ENCODE measurements around the gene DTYMK.

DNA sequence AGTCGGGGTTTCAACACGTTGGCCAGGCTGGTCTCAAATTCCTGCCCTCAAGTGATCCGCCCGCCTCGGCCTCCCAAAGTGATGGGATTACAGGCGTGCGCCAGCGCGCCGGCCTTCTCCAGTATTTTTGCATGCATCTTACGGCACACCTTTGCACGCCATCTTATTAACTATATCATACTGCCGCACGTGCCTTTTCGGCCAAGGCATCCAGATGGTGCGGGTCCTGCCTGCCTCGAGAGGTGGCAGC, 14.5 kb upstream of the DTYMK start:
- TF ChIP-seq, protein P1, sequence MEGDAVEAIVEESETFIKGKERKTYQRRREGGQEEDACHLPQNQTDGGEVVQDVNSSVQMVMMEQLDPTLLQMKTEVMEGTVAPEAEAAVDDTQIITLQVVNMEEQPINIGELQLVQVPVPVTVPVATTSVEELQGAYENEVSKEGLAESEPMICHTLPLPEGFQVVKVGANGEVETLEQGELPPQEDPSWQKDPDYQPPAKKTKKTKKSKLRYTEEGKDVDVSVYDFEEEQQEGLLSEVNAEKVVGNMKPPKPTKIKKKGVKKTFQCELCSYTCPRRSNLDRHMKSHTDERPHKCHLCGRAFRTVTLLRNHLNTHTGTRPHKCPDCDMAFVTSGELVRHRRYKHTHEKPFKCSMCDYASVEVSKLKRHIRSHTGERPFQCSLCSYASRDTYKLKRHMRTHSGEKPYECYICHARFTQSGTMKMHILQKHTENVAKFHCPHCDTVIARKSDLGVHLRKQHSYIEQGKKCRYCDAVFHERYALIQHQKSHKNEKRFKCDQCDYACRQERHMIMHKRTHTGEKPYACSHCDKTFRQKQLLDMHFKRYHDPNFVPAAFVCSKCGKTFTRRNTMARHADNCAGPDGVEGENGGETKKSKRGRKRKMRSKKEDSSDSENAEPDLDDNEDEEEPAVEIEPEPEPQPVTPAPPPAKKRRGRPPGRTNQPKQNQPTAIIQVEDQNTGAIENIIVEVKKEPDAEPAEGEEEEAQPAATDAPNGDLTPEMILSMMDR (IDR thresholded peaks at IDR 0.05; ENCODE audit: insufficient read depth, low read depth, low read length) = no peak
- TF ChIP-seq EZH2 (IDR thresholded peaks at IDR 0.05; ENCODE audit: insufficient read depth, low read length) = no peak
